ENCODE measurements around the gene PRSS23.
"Not testable (repeated sequence)": the region's sequence is repeated elsewhere in the genome, so short reads cannot be mapped to it uniquely, and the experiment has no call there.

The PRSS23 gene

DNA sequence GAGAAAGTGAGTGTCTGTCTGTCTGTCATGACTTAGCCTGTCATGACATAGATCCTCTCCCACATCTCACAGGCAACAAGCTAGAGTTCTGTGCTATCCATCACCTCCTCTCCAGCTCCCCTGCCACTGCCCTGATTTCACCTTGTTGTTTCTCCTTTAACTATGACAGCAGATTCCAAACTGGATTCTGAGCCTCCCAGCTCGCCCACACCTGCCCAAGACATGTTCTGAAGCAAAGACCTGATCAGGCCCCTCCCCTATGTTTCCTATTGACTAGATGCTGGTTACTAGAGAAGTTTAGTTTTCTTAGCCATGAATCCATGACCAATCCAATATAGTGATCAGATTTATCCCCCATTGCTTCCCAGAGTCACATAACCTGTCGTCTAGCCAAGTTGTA is 15.4 kb downstream of the PRSS23 start:
- DNase-seq, result no peak

- DNase-seq, result no peak
These were observed 15.9 kb downstream of the PRSS23 start for GRCh38 chr11:86816251-86816726.

DNA sequence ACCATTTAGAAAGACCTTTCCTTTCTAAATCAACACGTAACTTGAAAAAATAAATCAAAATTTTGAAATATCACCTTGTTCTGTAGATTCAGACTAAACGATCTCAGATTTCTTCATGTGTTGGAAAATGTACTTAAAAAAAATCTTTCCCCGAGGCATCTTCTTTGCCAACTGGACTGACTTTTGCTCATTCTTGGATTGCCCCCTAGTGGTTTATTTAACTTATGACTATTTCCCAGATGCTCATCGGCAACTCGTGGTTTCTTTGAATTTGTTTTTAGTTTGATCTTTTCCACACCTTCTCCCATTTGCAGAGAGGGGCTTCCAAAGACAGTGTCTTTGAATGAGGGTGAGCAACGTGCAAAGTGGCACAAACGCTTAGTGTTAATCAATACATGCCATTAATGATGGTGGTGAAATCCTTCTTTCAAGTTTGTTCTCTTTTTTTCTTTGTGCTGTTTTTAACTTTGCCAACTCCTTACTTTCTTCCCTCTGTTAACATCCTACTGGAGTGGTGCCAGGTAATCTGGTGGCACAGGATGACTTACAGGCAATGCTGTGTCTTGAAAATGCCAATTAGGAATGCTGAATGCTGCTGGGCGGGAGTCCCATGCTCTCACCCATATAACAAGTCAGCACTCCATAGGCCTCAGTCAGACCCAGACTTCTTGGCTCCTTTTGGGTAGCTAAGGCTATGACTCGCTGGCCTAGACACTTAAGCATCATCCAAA is 18.3 kb downstream of the PRSS23 start:
- DNase-seq, result peak; percentile 69

DNA sequence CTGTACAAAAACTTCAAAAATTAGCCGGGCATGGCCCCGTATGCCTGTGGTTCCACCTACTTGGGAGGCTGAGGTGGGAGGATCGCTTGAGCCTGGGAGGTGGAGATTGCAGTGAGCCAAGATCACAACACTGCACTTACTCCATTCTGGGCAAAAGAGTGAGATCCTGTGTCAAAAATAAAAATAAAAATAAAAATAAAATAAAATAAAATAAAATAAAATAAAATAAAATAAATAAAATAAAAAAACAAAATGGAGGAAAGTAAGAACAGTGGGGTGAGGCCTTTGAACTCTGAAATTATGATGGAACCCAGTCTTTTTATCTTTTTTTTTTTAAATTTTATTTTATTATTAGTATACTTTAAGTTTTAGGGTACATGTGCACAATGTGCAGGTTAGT is 23.8 kb downstream of the PRSS23 start:
- DNase-seq, result not testable (repeated sequence)

- DNase-seq, result not testable (repeated sequence)
These were observed 34.0 kb downstream of the PRSS23 start for GRCh38 chr11:86834376-86834775.

GRCh38 chr11:86844762-86845508 is 44.6 kb downstream of the PRSS23 start:
- DNase-seq, result not testable (repeated sequence)

GRCh38 chr11:86848132-86848531 is 47.8 kb downstream of the PRSS23 start:
- no peak for DNase-seq

- no peak for DNase-seq
These were observed 49.3 kb downstream of the PRSS23 start for GRCh38 chr11:86849679-86850078.
